HG03442 (cell line): Measurements from ENCODE around the gene WASHC2C.
"Not testable (repeated sequence)": the region's sequence is repeated elsewhere in the genome, so short reads cannot be mapped to it uniquely, and the experiment has no call there.

Source experiments
- ATAC-seq: cut with Tn5 transposase; IDR thresholded peaks from one replicate; pipeline ENCODE4 v1.9.1; 2021; ENCODE audit warnings: mild to moderate bottlenecking, moderate library complexity; ENCODE audit not compliant: unreplicated experiment

The WASHC2C gene

DNA sequence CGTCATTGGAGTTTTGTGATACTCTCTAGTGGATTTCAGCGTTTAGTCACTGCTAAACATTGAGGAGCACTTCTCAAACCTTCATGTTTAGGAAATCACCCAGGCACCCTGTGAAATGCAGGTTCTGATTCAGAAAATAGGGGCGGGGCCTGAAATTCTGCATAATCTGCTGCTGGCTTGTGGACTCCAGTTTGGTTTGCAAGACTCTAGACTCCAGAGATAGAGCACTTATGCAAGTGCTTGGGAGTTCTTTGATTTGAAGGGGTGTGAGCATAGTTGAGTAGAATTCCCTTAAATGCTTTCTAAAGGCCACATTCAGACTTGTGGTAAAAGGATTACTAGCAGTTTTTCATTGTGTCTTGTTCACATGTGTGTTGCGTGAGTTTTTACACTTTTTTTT, 41.3 kb downstream of the WASHC2C start:
- ATAC-seq: not testable (repeated sequence)

DNA sequence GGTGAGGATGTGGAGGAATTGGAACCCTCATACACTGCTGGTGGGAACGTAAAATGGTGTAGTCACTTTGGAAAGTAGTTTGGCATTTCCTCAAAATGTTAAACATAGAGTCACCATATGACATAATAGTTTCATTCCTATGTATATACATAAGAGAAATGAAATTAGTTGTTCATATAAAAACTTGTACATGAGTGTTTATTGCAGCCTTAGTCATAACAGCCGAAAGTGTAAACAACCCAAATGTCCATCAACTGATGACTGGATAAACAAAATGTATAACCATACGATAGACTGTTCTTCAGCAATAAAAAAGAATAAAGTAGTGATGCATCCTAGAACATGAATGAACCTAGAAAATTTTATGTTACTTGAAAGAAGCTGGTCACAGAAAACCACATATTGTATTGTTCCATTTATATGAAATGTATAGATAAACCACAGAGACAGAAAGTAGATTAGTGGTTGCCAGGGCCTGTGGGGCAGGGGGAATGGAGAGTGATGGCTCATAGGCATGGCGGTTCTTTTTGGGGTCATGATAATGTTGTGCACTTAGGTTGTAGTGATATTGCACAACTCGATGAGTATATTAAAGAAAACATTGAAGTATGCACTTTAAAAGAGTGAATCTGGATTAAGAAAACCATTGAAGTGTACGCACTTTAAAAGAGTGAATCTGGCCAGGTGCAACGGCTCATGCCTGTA, 44.8 kb downstream of the WASHC2C start:
- not testable (repeated sequence) for ATAC-seq

DNA sequence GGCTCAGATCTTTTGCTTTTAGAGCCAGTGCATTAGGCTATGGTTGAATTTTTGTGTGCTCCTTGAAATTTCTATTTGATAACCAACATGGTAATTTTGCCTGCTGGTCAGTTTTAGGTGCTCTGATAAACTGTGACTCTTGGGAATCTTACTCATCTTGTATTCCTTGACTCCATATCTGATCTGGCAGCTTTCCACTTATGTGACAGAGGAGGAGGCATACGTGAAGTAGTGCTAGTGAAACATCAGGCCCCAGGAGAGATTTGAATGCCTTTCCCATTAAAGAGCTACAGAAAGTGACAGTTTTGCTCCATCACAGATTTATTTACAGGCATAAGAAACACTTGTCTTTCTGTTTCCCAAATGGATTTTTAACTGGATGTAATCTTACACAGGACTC, 59.2 kb downstream of the WASHC2C start:
- not testable (repeated sequence) for ATAC-seq

DNA sequence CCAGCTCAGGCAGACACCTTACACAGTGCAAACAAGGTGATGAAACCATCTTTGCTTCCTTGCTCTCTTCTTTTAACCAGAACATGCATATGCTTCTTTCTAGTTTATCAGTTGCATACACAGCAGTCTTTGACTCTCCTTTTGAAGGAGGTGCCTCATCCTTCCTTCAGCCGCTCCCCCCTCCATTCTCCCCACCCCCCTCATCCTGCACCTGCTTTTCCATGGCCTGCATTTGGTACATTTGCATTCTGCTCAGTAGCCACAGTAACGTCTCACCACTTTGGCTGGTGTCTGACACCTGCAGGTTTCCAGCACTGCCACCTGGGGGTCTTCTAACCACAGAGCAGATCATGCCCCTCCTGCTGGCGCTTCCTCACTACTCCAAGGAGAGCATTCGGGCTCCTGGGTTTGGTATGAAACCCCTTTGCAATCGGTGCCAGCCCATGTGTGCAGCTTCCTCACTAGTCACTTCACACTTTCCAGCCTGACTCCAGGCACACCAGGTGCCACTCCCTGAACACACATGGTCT, 60.2 kb downstream of the WASHC2C start:
- ATAC-seq: not testable (repeated sequence)

DNA sequence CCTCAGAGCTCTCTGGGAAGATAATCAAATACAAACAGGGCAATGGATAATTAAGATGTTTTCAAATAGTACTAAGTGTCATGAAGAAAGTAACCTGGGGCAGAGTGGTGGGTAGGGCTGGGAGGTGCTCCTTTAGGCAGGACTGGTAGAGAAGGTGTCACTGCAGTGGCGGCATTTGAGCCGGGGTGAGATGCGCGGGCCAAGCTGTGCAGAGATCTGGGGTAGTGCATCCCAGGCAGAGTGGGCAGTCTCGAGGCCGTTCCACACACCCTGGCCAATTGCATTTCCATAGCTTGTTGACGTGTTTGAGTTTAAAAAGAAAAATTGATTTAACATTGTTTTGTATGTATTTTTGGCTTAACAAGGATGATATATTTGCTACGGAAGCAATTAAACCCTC, 62.9 kb downstream of the WASHC2C start:
- ATAC-seq: not testable (repeated sequence)

DNA sequence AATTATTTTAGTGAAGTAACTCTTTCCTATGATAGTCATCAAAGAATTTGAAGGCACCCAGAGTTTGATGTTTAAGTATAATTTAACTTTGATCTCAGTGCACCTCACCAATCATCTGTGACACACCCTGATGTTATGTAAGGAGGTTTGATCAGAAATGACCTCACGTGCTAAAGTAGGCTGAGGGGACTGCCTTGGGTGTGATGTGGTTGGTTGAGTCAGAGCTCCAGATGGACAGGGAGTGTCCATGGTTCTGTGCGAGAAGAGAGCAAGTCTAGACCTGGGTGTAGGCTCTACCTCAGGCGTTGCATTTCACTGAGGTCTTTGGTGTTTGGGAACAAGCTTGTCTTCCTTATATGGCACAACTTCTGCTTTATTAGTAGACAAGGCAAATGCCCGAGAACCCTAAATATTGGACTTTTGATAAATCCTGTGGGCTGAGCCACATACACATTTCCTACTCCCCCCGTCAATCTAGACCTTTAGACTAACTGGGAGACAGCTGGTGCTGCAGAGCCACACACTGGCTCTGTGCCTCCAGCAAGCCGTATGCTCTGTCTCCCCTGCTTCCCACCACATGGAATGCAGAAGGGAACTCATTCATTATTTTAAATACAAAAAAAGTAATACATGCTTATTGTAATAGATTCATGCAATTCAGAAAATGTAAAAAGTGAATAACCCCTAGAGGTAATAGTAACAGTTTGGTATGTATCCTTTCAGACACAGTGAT, 63.8 kb downstream of the WASHC2C start:
- ATAC-seq: not testable (repeated sequence)

DNA sequence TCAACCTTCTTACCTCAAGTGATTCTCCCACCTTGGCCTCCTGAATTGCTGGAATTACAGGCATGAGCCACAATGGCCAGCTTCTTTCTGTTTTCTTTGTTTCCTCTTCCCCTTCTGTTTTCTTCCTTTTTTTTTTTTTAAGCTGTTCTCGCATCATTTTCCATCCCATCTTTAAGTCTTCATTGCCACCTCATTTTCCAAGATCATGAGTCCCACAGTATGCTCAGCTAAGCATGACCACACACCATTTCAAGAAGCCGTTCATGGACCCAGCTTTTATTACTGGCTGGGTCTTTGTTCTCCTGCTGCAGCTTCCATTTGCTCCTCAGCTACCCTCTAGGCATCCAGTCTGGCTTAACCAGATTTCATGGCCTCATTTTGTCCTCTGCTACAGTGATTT, 67.7 kb downstream of the WASHC2C start:
- not testable (repeated sequence) for ATAC-seq

DNA sequence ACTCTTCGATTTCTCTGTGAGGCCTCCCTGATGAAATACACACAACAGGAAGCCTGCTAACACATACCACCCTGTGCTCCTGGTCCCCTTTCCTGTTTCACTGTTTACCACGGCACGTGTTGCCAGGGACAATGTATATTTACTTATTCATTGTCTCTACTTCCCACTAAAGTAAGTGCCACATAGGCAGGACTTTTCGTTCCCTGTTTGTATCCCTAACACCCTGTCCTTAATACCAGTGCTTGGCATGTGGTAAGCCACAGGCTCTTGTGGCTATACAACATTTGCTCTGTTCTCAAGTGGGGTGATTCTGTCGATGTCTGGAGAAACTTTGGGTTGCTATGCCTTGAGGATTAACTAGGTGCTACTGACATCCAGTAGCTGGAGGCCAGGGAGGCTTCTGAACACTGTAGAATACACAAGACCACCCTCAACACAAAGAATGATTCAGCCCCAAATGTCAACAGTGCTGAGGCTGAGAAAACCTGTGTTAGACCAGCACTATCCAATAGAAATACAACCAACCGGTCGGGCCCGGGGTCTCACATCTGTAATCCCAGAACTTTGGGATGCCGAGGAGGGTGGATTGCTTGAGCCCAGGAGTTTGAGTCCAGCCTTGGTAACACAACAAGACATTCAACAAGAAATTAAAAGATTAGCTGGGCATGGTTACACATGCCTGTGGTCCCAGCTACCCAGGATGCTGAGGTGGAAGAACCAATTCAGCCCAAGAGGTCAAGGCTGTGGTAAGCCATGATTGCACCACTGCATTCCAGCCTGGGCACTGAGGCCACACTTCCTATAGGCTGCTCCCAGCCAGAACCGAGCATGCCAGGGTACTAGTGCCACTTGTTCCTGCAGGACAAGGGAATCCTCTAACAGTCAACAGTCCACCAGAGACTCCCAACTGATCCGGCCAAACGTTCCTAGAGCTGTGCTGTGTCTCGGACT, 76.3 kb downstream of the WASHC2C start:
- ATAC-seq: not testable (repeated sequence)

DNA sequence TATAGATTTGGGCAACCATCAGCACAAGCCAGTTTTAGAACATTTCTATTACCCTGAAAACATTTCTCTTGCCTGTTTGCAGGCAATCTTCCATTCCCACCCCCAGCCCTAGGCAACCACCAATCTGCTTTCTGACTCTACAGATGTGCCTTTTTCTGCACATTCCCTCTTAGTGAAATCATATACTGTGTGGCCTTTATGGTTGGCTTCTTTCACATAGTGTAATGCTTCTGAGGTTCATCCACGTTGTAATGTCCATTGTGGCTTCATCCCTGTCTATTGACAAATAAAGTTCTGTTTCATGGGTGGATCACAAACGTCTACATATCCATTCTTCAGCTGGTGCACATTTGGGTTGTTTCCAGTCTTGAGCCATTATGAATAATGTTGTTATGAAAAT, 77.9 kb downstream of the WASHC2C start:
- ATAC-seq: not testable (repeated sequence)

DNA sequence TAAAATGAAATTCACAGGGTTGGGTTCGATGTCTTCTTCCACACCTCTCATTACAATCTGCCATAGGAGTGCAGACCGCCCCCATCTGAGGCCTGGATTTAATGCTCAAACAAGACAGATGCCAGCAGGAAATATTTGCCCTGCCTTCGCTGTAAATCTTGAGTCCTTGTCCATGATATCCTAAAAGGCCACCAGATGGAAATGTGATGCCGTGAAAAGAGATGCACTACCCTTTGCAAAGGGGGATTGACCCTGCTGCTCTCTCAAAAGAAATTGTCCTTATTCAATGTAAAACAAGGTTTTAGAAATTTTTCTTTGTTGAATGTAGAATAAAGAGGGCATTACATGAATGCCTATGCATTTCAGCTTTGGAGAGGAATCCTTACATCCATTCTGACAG, 82.8 kb downstream of the WASHC2C start:
- no peak for ATAC-seq

DNA sequence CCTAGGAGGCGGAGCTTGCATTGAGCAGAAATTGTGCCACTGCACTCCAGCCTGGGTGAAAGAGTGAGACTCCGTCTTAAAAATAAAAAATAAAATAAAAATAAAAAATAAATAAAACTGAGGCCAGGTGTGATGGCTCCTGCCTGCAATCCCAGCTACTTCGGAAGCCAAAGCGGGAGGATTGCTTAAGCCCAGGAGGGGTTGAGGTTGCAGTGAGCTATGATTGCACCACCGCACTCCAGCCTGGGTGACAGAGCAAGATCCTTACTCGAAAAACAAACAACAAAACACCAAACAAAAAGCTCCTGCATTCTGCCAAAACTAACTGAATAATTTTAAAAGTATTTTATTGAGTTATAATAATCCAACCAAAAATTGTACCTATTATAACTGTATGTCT, 84.0 kb downstream of the WASHC2C start:
- no peak for ATAC-seq

DNA sequence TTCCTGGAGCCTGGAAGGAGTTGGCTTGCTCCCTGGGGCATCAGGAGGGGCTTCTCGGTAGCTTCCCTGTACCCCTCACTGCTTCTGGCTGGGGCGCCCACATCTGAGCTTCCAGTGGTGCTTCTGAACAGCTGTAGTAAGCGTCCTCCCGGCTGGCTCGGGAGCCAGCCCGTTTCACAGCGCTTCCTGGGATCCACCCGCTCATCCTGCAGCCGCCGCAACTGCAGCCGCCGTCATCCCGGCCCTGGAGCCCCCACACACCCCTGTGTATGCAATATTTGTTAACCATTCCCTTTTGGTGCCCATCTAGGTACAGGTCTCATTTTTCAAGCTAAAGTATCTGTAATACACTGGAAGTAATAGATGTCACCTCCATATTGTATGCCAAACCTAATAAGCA, 85.9 kb downstream of the WASHC2C start:
- not testable (repeated sequence) for ATAC-seq

DNA sequence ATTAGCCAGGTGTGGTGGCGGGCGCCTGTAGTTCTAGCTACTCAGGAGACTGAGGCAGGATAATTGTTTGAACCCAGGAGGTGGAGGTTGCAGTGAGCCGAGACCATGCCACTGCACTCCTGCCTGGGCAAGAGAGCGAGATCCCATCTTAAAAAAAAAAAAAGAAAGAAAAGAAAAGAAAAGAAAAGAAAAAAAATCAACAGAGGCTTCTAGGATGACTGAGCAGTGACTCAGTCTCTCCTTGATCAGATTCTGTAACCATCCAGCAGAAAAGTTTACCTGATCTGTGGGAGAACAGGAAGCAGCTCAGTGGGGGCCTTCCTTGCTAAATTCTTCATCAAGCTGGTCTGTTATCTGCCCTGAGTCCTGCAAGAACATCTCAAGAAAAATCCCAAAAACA, 87.1 kb downstream of the WASHC2C start:
- not testable (repeated sequence) for ATAC-seq

DNA sequence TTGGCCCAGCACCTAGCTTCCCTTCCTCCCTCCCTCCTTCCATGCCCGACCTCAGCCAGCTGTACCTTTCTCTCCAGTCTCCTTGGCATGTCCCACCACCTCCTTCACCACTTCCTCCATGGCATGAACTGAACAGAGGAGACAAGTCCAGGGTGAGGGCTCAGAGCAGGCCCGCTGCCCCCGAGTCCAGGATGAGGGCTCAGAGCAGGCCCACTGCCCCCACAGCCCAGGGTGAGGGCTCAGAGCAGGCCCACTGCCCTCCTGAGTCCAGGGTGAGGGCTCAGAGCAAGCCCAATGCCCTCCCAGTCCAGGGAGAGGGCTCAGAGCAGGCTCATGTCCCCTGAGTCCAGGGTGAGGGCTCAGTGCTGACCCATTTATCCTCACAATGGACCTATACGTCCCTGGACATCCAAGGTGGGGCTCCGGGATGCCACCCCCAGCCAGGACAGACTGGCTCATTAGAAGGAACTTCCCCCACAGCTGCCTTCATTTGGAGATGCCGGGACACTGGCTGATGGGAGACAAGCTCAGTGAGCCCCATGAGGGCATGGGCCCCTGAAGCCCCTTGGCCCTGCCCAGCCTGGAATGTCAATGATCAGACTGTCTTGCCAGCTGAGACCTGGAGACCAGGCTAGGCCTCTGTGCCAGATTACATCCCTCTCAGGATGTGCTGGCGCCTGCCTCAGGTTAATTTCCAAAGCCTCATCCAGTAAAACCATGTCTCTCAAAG, 90.2 kb downstream of the WASHC2C start:
- no peak for ATAC-seq

DNA sequence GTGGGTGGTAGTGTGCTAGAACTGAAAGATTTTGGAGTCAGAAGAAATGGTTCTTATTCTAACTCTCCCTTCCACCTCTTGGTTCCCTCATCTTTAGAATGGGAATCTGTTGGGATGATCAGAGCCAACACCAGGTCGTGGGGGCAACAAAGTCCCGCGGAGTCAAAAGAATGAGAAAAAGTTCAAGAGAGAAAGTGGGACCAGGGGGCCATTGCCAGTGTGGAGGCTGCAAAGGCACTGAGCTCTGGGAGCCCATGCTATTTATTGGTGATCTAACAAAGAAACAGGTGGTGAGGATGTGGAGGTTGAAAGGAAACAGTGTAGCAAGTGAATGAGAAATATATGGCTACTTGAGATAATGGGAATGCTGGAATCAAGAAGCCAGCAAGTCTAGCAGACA, 90.8 kb downstream of the WASHC2C start:
- no peak for ATAC-seq

DNA sequence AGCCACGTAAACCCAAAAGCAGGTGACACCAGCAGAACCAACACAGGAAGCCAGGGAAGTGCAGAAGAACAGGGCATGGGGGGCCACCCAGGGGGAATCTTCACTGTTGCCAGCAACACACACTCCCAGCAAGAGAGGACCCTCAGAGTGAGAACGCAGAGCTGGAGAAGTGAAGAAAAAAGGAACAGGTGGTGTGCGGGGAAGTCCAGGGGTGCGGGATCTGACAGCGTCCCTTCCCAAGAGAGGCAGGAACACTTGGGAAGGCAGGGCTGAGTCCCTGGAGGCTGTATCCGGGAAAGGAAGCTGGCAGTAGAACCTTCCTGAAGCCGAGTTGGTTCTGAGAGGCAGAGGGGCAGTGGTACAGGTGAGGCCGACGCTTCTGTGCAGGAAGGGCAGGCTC, 92.5 kb downstream of the WASHC2C start:
- no peak for ATAC-seq

DNA sequence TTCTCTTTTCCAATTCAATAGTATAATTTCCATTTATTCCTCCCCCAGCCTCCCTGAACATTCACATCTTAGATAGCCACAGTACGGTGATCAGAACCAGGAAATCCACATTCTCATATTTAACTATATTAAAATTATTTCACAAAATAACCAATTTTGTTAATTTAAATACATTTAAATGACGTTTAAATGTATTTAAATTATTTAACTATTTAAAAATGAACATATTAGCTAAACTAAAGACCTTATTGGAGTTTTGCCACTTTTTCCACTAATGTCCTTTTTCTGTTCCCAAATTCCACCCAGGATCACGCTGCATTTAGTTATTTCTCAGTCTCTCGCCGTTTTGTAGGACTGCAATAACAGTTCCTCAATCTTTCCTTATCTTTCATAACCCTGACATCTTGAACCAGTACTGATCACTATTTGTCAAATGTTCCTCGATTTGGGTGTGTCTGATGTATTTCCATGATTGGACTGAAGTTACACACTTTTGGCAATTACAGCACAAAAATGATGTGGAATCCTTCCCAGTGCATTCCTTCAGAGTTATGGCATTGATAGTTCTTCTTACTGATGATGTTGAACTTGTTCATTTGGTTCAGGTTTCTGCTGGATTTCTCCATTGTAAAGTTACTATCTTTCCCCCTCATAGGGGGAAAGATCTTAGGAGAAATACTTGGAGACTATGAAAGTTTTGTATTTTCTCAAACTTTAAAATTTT, 93.2 kb downstream of the WASHC2C start:
- ATAC-seq: not testable (repeated sequence)

DNA sequence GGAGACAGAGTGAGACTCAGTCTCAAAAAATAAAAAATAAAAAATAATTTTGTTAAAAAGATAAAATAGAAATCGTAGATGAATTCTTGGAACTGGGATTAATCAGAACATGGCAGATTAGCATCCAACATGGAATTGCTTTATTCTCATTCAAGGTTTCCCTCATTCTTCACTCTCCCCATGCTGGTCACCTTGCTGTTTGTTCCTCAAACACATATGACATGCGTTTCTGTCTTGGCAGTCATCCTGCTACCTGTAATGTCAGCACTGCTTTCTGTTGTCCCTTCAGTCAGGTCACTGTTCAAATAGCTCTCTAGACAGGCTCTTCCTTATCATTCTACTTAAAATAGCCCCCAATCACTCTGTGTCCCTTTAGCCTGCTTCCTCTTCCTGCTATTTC, 95.9 kb downstream of the WASHC2C start:
- ATAC-seq: not testable (repeated sequence)
